ENCODE data around the gene ATM. TPM values are rescaled to one million over a fixed set of nuclear protein-coding genes. Genes with fewer than 3 reads are reported as not detected.

Gene ATM
- total and polyA plus RNA-seq, 2 donors (not counting 3 experiments of a cell fraction or from before 2014, with no cell fraction given), result 11.8 to 49.7 TPM

DNA sequence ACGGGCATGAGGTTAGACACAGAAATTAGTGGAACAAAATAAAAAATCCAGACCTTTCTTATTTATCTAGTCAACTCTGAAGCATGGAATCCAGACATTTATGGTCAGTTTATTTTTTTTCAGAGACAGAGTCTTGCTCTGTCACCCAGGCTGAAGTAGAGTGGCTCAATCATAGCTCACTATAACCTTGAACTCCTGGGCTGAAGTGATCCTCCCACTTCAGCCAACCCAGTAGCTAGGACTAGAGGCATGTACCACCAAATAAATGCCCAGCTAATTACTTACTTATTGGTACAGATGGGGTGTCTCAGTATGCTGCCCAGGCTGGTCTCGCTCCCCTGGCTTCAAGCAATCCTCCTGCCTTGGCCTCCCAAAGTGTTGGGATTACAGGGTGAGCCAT lies 9.1 kb upstream of the ATM start:
- FAIRE-seq, result no peak
- CTCF ChIA-PET, result interaction anchor here (1.5 kb wide), 1 partner anchor 17 kb away, joined by 3 read pairs; no protein-coding TSS in a partner anchor
- no peak for TF ChIP-seq POLR2A (IDR thresholded peaks at IDR 0.05; ENCODE audit: low read depth, low read length)

DNA sequence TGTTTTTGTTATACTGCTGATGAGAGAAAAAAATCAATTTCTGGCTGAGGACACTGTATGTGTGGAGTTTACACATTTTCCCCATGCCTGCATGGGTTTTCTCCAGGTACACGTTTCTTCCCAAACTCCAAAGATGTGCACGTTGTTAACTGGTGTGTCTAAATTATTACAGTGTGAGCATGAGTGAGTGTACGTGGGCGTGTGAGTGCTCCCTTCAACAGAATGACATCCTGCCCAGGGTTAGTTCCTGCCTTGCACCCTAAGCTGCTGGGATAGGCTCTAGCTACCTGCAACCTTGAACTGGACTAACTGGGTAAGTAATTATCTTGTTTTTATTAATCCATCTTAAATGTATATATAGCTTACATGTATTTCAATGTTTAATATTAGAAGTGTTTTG lies 5.9 kb upstream of the ATM start:
- H3K9me1 ChIP-seq (replicated peaks; ENCODE audit: control insufficient read depth, extremely low read depth, insufficient read depth, low read length), result no peaks in the 10 kb centered on the region
- H3K4me3 ChIP-seq (replicated peaks in 1 of 3; ENCODE audit: insufficient read depth in 1 of 3, low read depth in 1 of 3, low read length in 3 of 3), result no peak overlapping the region
- TF ChIP-seq EZH2 (IDR thresholded peaks at IDR 0.05; ENCODE audit: borderline replicate concordance, low read depth, low read length, severe bottlenecking) (no peak), POLR2A (IDR thresholded peaks at IDR 0.05; ENCODE audit: low read depth, low read length) (no peak), FOS (IDR thresholded peaks at IDR 0.05; ENCODE audit: borderline replicate concordance, insufficient read depth, low read length) (no peak), MYC (IDR thresholded peaks at IDR 0.05; ENCODE audit: low read depth, low read length) (no peak), GATA2 (IDR thresholded peaks at IDR 0.05; ENCODE audit: insufficient read depth, insufficient read length, low read depth, low read length) (no peak), POLR2AphosphoS5 (IDR thresholded peaks at IDR 0.05; ENCODE audit: insufficient read depth, low read depth, low read length) (no peak), JUN (IDR thresholded peaks at IDR 0.05; ENCODE audit: borderline replicate concordance, insufficient read depth, insufficient read length, low read depth) (no peak)
- TF ChIP-seq, protein P1, sequence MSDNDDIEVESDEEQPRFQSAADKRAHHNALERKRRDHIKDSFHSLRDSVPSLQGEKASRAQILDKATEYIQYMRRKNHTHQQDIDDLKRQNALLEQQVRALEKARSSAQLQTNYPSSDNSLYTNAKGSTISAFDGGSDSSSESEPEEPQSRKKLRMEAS (IDR thresholded peaks at IDR 0.05; ENCODE audit: insufficient read depth, insufficient read length), result no peak
- TF ChIP-seq, protein P2, sequence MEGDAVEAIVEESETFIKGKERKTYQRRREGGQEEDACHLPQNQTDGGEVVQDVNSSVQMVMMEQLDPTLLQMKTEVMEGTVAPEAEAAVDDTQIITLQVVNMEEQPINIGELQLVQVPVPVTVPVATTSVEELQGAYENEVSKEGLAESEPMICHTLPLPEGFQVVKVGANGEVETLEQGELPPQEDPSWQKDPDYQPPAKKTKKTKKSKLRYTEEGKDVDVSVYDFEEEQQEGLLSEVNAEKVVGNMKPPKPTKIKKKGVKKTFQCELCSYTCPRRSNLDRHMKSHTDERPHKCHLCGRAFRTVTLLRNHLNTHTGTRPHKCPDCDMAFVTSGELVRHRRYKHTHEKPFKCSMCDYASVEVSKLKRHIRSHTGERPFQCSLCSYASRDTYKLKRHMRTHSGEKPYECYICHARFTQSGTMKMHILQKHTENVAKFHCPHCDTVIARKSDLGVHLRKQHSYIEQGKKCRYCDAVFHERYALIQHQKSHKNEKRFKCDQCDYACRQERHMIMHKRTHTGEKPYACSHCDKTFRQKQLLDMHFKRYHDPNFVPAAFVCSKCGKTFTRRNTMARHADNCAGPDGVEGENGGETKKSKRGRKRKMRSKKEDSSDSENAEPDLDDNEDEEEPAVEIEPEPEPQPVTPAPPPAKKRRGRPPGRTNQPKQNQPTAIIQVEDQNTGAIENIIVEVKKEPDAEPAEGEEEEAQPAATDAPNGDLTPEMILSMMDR (IDR thresholded peaks at IDR 0.05; ENCODE audit: extremely low read depth in 1 of 2, insufficient read depth in 1 of 2, low read depth in 1 of 2, low read length in 2 of 2), result no peak
- DNase-seq (ENCODE audit: low read depth, low spot score), result no peak
- ChIA-PET POLR2A (no interaction called here), CTCF (no interaction called here)
- H3K36me3 ChIP-seq (ENCODE audit: control insufficient read depth in 2 of 2, extremely low read depth in 1 of 2, insufficient read depth in 2 of 2, low read length in 2 of 2), result peaks cover 0 to 2% of the 10 kb centered on the region in 2 experiments
- peaks cover 4% of the 10 kb centered on the region for H4K20me1 ChIP-seq (replicated peaks; ENCODE audit: control insufficient read depth, extremely low read depth, insufficient read depth, low read length)
- no peaks in the 10 kb centered on the region for H3K27me3 ChIP-seq (ENCODE audit: control insufficient read depth in 2 of 2, insufficient read depth in 2 of 2, low read length in 2 of 2)
- H3K27ac ChIP-seq (ENCODE audit: insufficient read depth, low read depth, low read length), result no peak overlapping the region
- H2AFZ ChIP-seq (ENCODE audit: low read depth, low read length), result no peak overlapping the region
- FAIRE-seq, result no peak
- H3K4me1 ChIP-seq (ENCODE audit: control insufficient read depth, extremely low read depth, insufficient read depth, low read length), result peaks cover 10% of the 10 kb centered on the region
- intact Hi-C loops (cut with micrococcal nuclease), result no loop called here
- no TSS peak for BruUV-seq (replicated peaks)
- dilution Hi-C loops (cut with MboI; ENCODE audit: extremely low pct_ligation_motif_present, low sequenced_read_pairs), result no loop called here
- H3K4me2 ChIP-seq (ENCODE audit: insufficient read depth, low read length), result no peak overlapping the region
- H3K9ac ChIP-seq (replicated peaks; ENCODE audit: extremely low read depth, insufficient read depth, low read length), result no peak overlapping the region
- no peaks in the 10 kb centered on the region for H3K9me3 ChIP-seq (replicated peaks; ENCODE audit: control insufficient read depth, insufficient read depth, low read length)
- H3K79me2 ChIP-seq (ENCODE audit: control insufficient read depth, insufficient read depth, low read length), result peaks cover 91% of the 10 kb centered on the region

More for the DNA sequence above, 9.1 kb upstream of the ATM start:
- Histone ChIP-seq H3K4me3 (replicated peaks in 1 of 3; ENCODE audit: insufficient read depth in 1 of 3, low read depth in 1 of 3, low read length in 3 of 3) (no peak overlapping the region), H3K79me2 (ENCODE audit: control insufficient read depth, insufficient read depth, low read length) (peaks cover 77% of the 10 kb centered on the region), H3K36me3 (ENCODE audit: control insufficient read depth in 2 of 2, extremely low read depth in 1 of 2, insufficient read depth in 2 of 2, low read length in 2 of 2) (peaks cover 0 to 5% of the 10 kb centered on the region in 2 experiments), H3K27ac (ENCODE audit: insufficient read depth, low read depth, low read length) (no peak overlapping the region), H3K4me1 (ENCODE audit: control insufficient read depth, extremely low read depth, insufficient read depth, low read length) (no peaks in the 10 kb centered on the region), H3K27me3 (ENCODE audit: control insufficient read depth in 2 of 2, insufficient read depth in 2 of 2, low read length in 2 of 2) (no peaks in the 10 kb centered on the region), H3K4me2 (ENCODE audit: insufficient read depth, low read length) (no peak overlapping the region), H3K9me1 (replicated peaks; ENCODE audit: control insufficient read depth, extremely low read depth, insufficient read depth, low read length) (no peaks in the 10 kb centered on the region), H4K20me1 (replicated peaks; ENCODE audit: control insufficient read depth, extremely low read depth, insufficient read depth, low read length) (peaks cover 4% of the 10 kb centered on the region), H3K9ac (replicated peaks; ENCODE audit: extremely low read depth, insufficient read depth, low read length) (no peak overlapping the region), H2AFZ (ENCODE audit: low read depth, low read length) (no peak overlapping the region), H3K9me3 (replicated peaks; ENCODE audit: control insufficient read depth, insufficient read depth, low read length) (no peaks in the 10 kb centered on the region)
- BruUV-seq (replicated peaks), result no TSS peak
- intact Hi-C loops (cut with micrococcal nuclease), result no loop called here
- no peak for DNase-seq (ENCODE audit: low read depth, low spot score)
- dilution Hi-C loops (cut with MboI; ENCODE audit: extremely low pct_ligation_motif_present, low sequenced_read_pairs), result no loop called here
- POLR2A ChIA-PET, result no interaction called here
